ENCODE data around the gene ID2.
"Not testable (repeated sequence)": the region's sequence is repeated elsewhere in the genome, so short reads cannot be mapped to it uniquely, and the experiment has no call there.

ID2 gene

GRCh38 chr2:8691859-8692437 is 10.1 kb downstream of the ID2 start:
- DNase-seq: no peak

- no peak for DNase-seq
Measured at GRCh38 chr2:8692783-8693156, 10.9 kb downstream of the ID2 start.

- no peak for DNase-seq
Measured at GRCh38 chr2:8693157-8693821, 11.4 kb downstream of the ID2 start.

GRCh38 chr2:8694737-8695136 is 12.9 kb downstream of the ID2 start:
- no peak for DNase-seq

GRCh38 chr2:8697190-8697589 is 15.3 kb downstream of the ID2 start:
- no peak for DNase-seq

GRCh38 chr2:8699839-8700238 is 18.0 kb downstream of the ID2 start:
- DNase-seq: no peak

- no peak for DNase-seq
Measured at GRCh38 chr2:8701681-8702379, 20.0 kb downstream of the ID2 start.

- no peak for DNase-seq
Measured at GRCh38 chr2:8704906-8705305, 23.1 kb downstream of the ID2 start.

GRCh38 chr2:8709611-8710010 is 27.8 kb downstream of the ID2 start:
- DNase-seq: no peak

- no peak for DNase-seq
Measured at GRCh38 chr2:8710951-8711350, 29.1 kb downstream of the ID2 start.

- no peak for DNase-seq
Measured at GRCh38 chr2:8714283-8714682, 32.4 kb downstream of the ID2 start.

GRCh38 chr2:8714971-8715370 is 33.1 kb downstream of the ID2 start:
- DNase-seq: no peak

- DNase-seq: no peak
Measured at GRCh38 chr2:8719528-8719927, 37.7 kb downstream of the ID2 start.

- DNase-seq: no peak
Measured at GRCh38 chr2:8720741-8721140, 38.9 kb downstream of the ID2 start.

GRCh38 chr2:8721410-8721809 is 39.6 kb downstream of the ID2 start:
- DNase-seq: no peak

- no peak for DNase-seq
Measured at GRCh38 chr2:8722986-8723385, 41.1 kb downstream of the ID2 start.

GRCh38 chr2:8725838-8726237 is 44.0 kb downstream of the ID2 start:
- DNase-seq: no peak

GRCh38 chr2:8728305-8729015 is 46.6 kb downstream of the ID2 start:
- no peak for DNase-seq

GRCh38 chr2:8729101-8729500 is 47.2 kb downstream of the ID2 start:
- DNase-seq: not testable (repeated sequence)

GRCh38 chr2:8729939-8730338 is 48.1 kb downstream of the ID2 start:
- no peak for DNase-seq

- no peak for DNase-seq
Measured at GRCh38 chr2:8732601-8733000, 50.7 kb downstream of the ID2 start.
